Measurements from ENCODE around the gene MROH2B.

- TF ChIP-seq, protein P1, sequence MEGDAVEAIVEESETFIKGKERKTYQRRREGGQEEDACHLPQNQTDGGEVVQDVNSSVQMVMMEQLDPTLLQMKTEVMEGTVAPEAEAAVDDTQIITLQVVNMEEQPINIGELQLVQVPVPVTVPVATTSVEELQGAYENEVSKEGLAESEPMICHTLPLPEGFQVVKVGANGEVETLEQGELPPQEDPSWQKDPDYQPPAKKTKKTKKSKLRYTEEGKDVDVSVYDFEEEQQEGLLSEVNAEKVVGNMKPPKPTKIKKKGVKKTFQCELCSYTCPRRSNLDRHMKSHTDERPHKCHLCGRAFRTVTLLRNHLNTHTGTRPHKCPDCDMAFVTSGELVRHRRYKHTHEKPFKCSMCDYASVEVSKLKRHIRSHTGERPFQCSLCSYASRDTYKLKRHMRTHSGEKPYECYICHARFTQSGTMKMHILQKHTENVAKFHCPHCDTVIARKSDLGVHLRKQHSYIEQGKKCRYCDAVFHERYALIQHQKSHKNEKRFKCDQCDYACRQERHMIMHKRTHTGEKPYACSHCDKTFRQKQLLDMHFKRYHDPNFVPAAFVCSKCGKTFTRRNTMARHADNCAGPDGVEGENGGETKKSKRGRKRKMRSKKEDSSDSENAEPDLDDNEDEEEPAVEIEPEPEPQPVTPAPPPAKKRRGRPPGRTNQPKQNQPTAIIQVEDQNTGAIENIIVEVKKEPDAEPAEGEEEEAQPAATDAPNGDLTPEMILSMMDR (IDR thresholded peaks at IDR 0.05) = no peak
- no peak for TF ChIP-seq POLR2A (IDR thresholded peaks at IDR 0.05)
Measured at GRCh38 chr5:41057940-41058339, 13.2 kb downstream of the MROH2B start.
